ENCODE results near the gene TMC4. TPM values are rescaled to one million over a fixed set of nuclear protein-coding genes. Genes with fewer than 3 reads are reported as not detected.

The TMC4 gene
- total and polyA plus RNA-seq, 3 donors from 2014 or later = 0.31 to 4.1 (median 0.43) TPM

DNA sequence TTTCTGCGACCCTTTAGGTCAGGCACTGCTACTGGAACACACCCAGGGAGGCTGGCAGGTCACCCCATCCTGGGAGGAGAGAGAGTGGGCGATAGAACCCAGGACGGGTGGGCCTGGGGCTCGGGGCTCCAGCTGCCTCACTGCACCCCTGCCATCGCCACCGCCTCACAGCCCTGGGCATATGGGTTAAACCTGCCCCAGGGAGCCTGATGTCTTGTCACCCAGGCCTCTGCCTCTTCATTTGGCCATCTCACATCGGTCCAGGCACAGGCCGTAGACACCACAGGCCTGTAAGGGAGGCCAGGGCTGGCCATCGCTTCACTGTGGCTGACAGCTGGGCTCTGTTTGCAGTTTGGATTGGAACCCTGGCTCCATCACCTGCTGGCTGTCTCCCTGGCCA lies 47.2 kb downstream of the TMC4 start:
- no peak for DNase-seq
- no peaks in the 10 kb centered on the region for H3K27me3 ChIP-seq
- H3K9me3 ChIP-seq = no peaks in the 10 kb centered on the region
- no peaks in the 10 kb centered on the region for H3K4me1 ChIP-seq
- intact Hi-C loops (cut with DNase I; ENCODE audit: low total_unique reads) = no loop called here
- H3K27ac ChIP-seq = no peak overlapping the region
- H3K4me3 ChIP-seq = no peak overlapping the region
- no peaks in the 10 kb centered on the region for H3K36me3 ChIP-seq (ENCODE audit: low read depth, missing control alignments)
- TF ChIP-seq POLR2A (IDR thresholded peaks at IDR 0.05) = no peak
- TF ChIP-seq, protein P1, sequence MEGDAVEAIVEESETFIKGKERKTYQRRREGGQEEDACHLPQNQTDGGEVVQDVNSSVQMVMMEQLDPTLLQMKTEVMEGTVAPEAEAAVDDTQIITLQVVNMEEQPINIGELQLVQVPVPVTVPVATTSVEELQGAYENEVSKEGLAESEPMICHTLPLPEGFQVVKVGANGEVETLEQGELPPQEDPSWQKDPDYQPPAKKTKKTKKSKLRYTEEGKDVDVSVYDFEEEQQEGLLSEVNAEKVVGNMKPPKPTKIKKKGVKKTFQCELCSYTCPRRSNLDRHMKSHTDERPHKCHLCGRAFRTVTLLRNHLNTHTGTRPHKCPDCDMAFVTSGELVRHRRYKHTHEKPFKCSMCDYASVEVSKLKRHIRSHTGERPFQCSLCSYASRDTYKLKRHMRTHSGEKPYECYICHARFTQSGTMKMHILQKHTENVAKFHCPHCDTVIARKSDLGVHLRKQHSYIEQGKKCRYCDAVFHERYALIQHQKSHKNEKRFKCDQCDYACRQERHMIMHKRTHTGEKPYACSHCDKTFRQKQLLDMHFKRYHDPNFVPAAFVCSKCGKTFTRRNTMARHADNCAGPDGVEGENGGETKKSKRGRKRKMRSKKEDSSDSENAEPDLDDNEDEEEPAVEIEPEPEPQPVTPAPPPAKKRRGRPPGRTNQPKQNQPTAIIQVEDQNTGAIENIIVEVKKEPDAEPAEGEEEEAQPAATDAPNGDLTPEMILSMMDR (IDR thresholded peaks at IDR 0.05) = no peak
- 81 to 96% methylated on average over 5 to 9 of the region's 9 CpGs for WGBS, 2 donors

DNA sequence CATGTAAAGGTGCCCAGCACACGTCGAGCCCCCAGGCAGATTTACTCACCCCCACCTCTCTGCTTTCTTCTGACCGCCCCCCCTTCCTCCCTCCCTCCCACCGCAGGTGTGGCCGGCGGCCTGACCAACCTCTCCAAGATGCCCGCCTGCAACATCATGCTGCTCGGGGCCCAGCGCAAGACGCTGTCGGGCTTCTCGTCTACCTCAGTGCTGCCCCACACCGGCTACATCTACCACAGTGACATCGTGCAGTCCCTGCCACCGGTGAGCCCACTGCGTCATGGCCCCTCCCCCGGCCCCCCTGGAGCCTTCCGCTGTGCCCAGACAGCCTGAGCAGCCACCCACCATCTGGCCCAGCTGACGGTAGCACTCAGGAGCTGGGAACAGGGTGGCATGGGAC lies 48.6 kb downstream of the TMC4 start:
- Histone ChIP-seq H3K27me3 (no peaks in the 10 kb centered on the region), H3K9me3 (no peaks in the 10 kb centered on the region), H3K4me3 (no peak overlapping the region), H3K4me1 (no peaks in the 10 kb centered on the region), H3K36me3 (ENCODE audit: low read depth, missing control alignments) (no peaks in the 10 kb centered on the region), H3K27ac (no peak overlapping the region)
- intact Hi-C loops (cut with DNase I; ENCODE audit: low total_unique reads) = no loop called here
- WGBS, 2 donors = 89 to 94% methylated on average over 16 to 19 of the region's 19 CpGs
- no peak for TF ChIP-seq POLR2A (IDR thresholded peaks at IDR 0.05)
- TF ChIP-seq, protein P1 (IDR thresholded peaks at IDR 0.05) = no peak
- DNase-seq = no peak

DNA sequence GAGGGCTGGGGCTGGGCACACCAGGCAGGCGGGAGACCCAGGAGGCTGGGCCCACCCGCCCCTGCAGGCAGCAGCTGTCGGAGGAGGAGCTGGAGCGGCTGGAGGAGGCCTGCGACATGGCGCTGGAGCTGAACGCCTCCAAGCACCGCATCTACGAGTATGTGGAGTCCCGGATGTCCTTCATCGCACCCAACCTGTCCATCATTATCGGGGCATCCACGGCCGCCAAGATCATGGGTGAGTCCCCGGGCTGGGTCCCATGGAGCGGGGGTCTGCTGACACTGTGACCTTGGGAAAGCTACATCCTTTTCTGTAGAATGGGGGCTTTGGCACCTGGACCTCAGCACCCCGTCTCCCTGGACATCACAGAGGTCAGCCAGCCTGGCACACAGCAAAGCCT lies 49.3 kb downstream of the TMC4 start:
- no peak overlapping the region for H3K4me3 ChIP-seq
- no peaks in the 10 kb centered on the region for H3K4me1 ChIP-seq
- no peak overlapping the region for H3K27ac ChIP-seq
- no peaks in the 10 kb centered on the region for H3K9me3 ChIP-seq
- TF ChIP-seq, protein P1 (IDR thresholded peaks at IDR 0.05) = no peak
- TF ChIP-seq POLR2A (IDR thresholded peaks at IDR 0.05) = no peak
- intact Hi-C loops (cut with DNase I; ENCODE audit: low total_unique reads) = no loop called here
- H3K36me3 ChIP-seq (ENCODE audit: low read depth, missing control alignments) = no peaks in the 10 kb centered on the region
- no peaks in the 10 kb centered on the region for H3K27me3 ChIP-seq
- DNase-seq = no peak
- 87 to 94% methylated on average over 10 to 17 of the region's 17 CpGs for WGBS, 2 donors

DNA sequence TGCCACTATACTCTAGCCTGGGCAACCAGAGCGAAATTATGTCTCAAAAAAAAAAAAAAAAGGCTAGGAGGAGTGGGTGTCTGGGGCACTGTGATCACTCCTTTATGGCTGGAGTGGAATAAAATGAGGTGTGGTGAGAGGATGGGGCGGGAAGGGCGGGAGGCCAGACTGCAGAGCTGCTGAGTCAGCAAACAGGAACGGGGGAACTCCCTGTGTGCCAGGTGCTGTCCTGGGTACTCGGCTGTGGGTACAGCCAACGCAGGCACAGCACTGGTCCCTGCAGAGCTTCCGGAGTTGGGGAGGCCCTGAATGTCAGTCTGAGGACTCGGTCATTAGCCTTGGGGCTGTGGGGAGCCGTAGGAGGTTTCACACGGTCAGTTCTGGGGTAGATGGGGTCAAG lies 51.7 kb downstream of the TMC4 start:
- no peak for DNase-seq
- no peaks in the 10 kb centered on the region for H3K9me3 ChIP-seq
- no peak for TF ChIP-seq POLR2A (IDR thresholded peaks at IDR 0.05)
- TF ChIP-seq, protein P1 (IDR thresholded peaks at IDR 0.05) = no peak
- no peaks in the 10 kb centered on the region for H3K4me1 ChIP-seq
- H3K27ac ChIP-seq = no peak overlapping the region
- H3K27me3 ChIP-seq = no peaks in the 10 kb centered on the region
- no peak overlapping the region for H3K4me3 ChIP-seq
- H3K36me3 ChIP-seq (ENCODE audit: low read depth, missing control alignments) = no peaks in the 10 kb centered on the region
- WGBS, 2 donors = 89 to 97% methylated on average over 10 of the region's 10 CpGs
- intact Hi-C loops (cut with DNase I; ENCODE audit: low total_unique reads) = no loop called here

All from testis (tissue), 3 donors.